GM21576 (cell line): ENCODE data around the gene CACNA1S.

Source experiments
- ATAC-seq: cut with Tn5 transposase; IDR thresholded peaks from one replicate; pipeline ENCODE4 v1.9.1; 2021; ENCODE audit warnings: mild to moderate bottlenecking, moderate library complexity; ENCODE audit not compliant: unreplicated experiment

The CACNA1S gene

DNA sequence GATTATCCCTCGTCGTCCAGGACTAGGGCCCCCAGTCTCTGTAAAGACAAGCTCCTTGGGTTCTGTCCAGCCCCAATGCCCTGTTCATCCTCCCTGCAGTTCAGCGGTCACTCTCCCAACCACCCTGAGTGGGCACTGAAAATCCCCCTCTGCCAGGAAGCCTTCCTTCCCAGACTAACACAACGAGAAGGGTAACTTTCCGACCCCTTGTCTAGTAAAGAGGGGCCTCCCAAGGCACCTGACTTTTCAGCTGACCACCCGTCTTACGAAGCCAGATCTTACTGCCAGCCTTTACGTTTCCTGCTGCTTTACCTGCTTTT, 28.7 kb upstream of the CACNA1S start:
- ATAC-seq, result no peak

DNA sequence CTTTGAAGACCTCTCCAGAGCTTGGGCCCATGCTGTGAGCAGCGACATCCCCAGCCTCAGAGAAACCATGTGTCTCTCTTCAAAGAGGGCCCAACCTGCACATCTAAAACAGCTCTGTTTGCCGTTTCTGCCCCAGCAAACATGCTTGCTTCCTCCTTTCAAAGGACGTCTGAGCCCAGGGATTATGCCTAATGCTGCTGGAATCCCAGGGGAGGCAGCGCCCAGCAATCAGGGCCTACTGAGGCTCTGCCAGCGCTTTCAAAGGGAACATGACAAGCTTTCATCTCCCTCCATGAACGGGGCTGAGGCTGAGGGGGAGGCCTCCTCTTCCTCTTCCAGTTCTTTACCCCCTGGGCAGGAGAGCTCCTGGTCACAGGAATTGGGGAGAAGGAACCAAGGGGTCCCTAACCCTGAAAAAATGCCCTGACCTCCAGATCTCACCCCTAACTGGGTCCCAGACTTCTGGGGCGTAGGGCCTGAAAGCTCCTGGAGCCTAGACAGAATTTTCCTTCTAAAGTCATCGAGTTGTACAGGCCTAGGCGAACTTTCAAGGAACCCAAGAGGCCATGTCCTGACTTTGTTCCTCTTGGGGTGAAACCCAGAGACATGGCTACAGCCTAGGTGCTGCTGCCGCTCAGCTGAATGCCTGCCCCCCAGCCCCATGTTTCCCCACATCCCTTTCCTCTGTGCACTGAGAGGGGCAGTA, 28.2 kb upstream of the CACNA1S start:
- no peak for ATAC-seq

DNA sequence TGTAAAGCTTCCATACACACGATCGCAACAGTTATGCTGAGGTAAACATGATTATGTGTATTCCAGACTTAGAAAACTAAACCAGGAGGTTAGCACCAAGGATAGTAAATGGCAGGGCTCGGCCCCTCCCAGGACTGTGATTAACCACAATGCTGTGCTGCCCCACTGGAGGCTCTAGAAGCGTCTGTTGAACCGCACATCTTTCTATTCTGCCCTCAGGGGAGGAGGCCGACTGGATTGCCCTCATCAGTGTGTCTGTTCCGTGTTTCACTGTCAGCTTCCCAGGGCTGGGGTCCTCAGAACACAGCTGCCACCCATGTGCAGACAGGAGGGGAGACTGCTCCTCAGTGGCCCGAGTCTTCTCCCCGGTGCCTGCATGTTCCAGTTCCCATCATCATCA, 27.5 kb upstream of the CACNA1S start:
- ATAC-seq, result no peak

DNA sequence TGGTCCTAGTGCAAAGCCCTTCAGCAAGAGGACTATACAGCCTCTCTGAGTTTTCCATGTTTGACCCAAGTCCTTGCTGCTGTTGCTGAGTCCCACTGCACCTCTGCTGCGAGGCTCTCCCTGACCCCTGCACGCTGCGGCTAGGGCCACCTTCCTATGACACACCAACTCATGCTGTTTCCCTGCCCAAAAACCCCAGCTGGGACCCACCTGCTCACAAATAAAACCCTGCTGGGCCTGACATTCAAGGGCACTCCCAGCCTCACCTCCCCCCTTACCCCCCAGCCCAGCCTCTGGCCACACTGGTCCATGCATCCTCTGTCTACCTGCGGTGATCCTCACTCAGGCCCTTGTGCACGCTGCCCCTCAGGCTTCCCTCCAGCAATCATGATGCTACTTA, 27.1 kb upstream of the CACNA1S start:
- ATAC-seq, result no peak

GRCh38 chr1:201138311-201138840, 26.1 kb upstream of the CACNA1S start:
- ATAC-seq, result no peak

- no peak for ATAC-seq
These were observed 25.5 kb upstream of the CACNA1S start for GRCh38 chr1:201137579-201138310.

DNA sequence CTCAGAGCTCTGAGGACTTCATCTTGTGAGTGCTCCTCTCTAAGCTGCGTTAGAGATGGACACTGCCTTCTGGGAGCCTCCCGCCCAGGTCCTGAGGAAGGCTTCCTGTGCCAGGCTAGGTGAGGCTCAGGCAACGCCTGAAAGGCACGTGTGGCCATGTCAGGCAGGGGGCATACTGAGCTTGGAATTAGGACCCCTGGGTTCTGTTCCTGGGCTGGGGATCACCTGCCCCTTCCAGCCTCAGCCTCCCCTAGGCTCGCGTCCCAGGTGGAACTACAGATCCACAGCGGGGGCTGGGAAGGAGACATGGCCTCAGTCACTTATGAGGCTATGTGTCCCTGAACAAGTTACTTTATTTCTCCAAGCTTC, 24.8 kb upstream of the CACNA1S start:
- ATAC-seq, result no peak

- no peak for ATAC-seq
These were observed 24.3 kb upstream of the CACNA1S start for GRCh38 chr1:201136355-201137023.

- no peak for ATAC-seq
These were observed 22.2 kb upstream of the CACNA1S start for GRCh38 chr1:201134405-201134804.

GRCh38 chr1:201131398-201131797, 19.2 kb upstream of the CACNA1S start:
- no peak for ATAC-seq

DNA sequence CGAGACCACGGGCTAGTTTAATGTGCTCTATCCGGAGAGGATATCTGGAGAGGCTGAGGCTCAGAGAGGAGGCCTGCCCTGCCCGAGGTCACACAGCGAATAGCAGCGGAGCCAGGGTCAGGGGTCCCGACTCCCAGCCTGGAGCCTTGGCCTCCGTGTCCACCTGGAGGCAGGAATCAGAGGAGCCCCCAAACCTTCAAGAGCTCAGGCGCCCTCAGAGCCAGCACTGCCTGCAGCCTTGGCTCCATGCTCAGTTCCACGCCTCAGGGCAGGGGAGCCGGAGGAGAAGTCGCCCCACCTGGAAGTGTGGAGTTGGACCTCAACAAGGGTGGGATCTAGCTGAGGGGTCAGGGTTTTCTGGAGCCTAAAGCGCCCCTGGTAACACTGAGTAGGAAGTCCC, 16.7 kb upstream of the CACNA1S start:
- ATAC-seq, result no peak

DNA sequence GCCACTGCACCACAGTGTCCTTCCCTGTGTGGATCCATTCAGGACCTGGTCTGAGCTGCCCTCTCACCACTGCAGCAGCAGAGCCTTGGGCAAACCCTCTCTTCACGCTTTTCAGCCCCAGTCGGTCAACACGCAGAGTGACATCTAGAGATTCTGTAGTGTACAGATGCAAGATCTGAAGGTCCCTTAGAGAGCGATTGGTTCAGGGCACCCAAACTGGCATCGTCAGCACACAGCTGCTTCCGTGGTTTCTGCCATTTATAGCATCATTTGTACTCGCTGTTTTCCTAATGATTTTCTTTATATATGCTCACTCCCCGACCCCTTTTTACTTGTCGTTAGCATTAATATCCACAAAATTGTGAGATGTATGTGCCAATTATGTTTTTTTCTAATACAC, 16.2 kb upstream of the CACNA1S start:
- no peak for ATAC-seq

DNA sequence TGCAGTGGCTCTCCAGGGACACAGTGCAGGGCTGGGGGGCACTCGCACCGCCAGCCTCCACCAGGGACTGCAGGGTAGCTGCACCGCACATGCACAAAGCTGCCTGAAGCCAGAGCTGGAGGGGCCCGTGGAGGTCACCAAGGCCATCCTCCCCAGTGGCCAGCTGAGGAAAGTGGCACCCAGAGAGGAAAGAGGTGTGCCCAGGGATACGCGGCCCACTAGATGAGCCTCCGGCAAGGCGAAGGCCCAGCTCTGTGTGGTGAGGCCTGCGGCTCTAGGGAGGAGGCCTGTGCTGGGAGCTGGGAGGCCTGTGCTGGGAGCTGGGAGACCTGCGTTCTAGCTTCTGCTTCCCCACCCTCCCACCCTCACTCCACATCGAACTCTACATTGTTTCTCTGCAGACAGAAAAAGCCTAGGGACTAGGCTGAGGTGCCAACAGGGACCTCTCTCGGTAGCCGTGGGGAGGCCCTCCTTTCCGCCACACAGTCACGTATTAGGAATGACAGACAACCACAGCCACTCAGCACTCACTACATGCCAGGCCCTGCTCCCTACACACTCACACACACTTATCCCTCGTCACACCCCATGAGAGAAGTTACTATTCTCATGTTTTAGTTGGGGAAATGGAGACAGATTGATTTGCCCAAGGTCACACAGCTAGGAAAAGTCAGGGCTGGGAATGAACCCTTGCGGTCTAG, 15.7 kb upstream of the CACNA1S start:
- no peak for ATAC-seq

DNA sequence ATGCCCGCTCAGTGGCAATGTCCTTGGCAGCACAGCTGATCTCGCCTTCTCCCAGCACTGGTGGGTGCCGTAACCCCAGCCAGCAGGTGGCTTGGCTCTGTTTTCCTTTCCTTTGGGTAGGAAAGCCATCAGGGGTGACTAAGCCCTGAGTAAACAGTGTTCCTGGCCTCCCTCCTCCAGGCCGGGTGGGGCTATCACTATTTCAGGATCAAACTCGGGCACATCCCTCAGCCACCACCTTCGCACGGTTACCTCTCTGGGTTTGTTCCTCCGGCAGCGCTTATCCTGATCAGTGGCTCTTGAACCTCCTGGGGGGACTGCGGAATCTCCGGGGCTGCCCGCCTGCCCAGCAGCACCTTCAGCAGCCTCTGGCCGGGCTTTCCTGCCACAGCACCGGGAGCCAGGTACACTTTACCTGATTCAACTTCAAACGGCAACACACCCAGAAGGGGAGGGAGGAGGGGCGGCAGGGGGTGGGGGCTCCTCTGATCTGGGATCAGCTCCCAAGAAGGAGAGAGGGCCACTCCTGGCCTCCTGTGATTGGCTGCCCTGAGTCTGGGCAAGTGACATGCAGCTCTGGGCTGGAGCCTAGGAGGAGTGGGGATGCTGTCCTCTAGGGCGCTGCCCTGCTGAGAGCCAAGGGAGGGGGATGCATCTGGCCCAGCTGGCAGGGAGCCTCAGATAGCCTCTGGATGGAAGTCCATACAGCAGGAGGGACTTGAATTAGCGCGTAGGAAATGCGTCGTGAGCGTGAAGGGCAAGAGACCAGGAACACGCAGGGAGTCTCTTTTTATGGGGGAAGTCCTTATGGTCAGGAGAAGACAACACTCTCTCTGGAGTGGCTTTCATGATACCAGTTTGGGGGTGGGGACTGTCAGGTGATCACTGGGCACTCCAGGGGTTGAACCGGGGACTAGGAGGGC, 14.9 kb upstream of the CACNA1S start, which contains the start of gene ASCL5:
ASCL5 (minus strand) TSS at position 353 of the 923 bp plus-strand sequence. CDS start 11,812 bp downstream, outside the sequence.
- ATAC-seq, result no peak

DNA sequence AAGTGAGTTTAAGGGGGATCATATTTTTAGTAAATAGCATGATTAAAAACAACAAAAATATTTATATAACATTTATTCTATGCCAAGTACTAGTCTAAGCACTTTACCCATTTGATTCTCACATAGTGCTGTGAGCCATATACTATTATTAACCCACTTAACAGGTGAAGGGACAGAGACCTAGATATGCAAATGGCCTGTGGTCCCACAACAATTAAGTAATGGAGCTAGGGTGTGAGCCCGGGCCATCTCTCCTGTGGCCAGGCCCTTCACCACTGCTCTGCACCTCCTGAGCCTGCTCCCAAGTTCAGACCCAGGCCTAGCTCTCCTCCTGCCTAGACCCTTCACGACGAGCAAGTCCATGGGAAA, 14.2 kb upstream of the CACNA1S start:
- ATAC-seq, result no peak

DNA sequence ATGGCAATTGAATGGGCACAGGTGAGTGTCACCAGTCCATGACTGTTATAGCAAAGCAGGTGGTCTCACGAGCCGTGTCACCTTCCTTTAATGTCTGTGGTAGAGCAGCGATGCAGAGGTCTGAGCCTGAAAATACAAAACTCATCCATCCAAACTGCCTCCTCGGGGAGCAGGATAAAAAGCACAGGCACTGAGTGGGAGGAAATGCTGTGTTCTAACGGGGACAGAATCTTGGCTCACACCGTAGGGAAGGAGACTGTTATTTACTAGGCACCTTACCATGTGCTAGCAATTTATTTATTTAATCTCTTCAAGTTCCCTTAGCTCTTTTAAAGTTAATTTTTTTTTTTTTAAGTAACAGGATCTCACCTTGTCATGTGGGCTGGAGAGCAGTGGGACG, 13.6 kb upstream of the CACNA1S start:
- no peak for ATAC-seq

DNA sequence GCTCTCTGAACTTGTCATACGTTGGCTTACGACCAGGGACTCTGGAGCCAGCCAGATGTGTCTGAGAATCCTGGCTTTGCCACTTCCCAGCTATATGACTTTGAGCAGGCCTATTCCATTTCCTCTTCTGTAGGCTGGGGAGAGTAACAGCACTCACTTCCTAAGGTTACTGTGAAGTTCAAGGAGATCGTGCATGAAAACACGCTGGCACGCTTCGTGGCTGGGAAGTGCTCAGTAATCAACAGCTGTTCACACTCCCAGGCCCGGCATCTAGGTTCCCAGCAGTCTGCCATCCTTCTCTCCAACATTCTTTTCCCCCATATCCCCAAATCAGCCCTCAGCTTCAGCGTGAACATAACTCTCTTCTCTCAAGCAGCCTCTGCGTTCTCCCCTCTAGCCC, 12.8 kb upstream of the CACNA1S start:
- no peak for ATAC-seq

GRCh38 chr1:201123866-201124265, 11.6 kb upstream of the CACNA1S start:
- ATAC-seq, result no peak

DNA sequence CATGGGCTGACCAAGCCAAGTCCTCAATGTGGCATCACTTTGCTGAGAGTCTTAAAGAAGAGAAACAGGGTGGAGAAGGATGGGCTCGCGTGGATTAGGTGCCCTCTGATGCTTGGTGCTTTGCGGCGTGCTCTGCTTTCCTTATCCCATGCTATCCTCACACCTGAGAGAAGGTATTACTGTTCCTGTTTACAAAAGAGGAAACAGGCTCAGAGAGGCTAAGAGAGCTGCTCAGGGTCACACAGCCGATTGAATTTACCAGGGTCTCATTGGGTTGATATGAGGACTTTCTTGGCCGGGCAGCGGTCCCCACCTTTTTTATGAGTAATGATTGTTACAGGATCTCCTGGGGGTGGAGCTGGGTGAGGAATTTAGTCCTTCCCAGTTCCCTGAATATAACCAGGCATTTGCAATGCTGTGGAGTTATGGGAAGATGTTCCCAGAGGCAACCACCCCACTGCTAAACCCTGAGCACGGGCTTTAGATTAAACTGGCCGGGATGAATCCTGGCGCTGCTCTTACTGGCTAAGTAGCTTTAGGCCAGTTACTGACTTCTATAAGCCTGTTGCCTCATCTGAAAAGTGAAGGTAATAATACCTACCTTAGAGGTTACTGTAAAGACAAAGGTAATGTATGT, 10.2 kb upstream of the CACNA1S start:
- ATAC-seq, result no peak
